ENCODE measurements around the gene KIF13A. TPM values are rescaled to one million over a fixed set of nuclear protein-coding genes. Genes with fewer than 3 reads are reported as not detected.

Gene KIF13A
- total RNA-seq: 10 to 100 TPM; 32.1 to 58.2 (median 56.5) TPM

GRCh38 chr6:17987447-17987696 lies at the start of gene KIF13A:
KIF13A (minus strand) TSS chr6:17987635; CDS start chr6:17987463, 172 bp downstream.
- no peak for TF ChIP-seq CTCF (IDR thresholded peaks at IDR 0.05; ENCODE audit: low read depth)

- no peak for TF ChIP-seq CTCF (IDR thresholded peaks at IDR 0.05; ENCODE audit: low read depth)
These were observed 49.3 kb upstream of the KIF13A start for GRCh38 chr6:18036781-18037180.

- TF ChIP-seq CTCF (IDR thresholded peaks at IDR 0.05; ENCODE audit: low read depth): no peak
These were observed 48.0 kb upstream of the KIF13A start for GRCh38 chr6:18035330-18035854.

- TF ChIP-seq CTCF (IDR thresholded peaks at IDR 0.05; ENCODE audit: low read depth): no peak
These were observed 47.4 kb upstream of the KIF13A start for GRCh38 chr6:18034798-18035202.

- TF ChIP-seq CTCF (IDR thresholded peaks at IDR 0.05; ENCODE audit: low read depth): no peak
These were observed 44.3 kb upstream of the KIF13A start for GRCh38 chr6:18031680-18032256.

GRCh38 chr6:18031189-18031588 lies 43.8 kb upstream of the KIF13A start:
- TF ChIP-seq CTCF (IDR thresholded peaks at IDR 0.05; ENCODE audit: low read depth): no peak

- TF ChIP-seq CTCF (IDR thresholded peaks at IDR 0.05; ENCODE audit: low read depth): no peak
These were observed 40.9 kb upstream of the KIF13A start for GRCh38 chr6:18028332-18028731.

All from subcutaneous adipose tissue (tissue), 4 donors.